H1 (cell line): Measurements from ENCODE around the gene TP53BP2. TPM values are rescaled to one million over a fixed set of nuclear protein-coding genes. Genes with fewer than 3 reads are reported as not detected.

Source experiments
- CTCF ChIA-PET: fragments of 300-600 bp; sonication (Branson Sonifier 250); formaldehyde crosslinking; loops from one replicate; lab custom pipeline; 2021; ENCODE audit not compliant: partially characterized antibody; lab: Charles Lee
- POLR2A ChIA-PET: fragments of 300-600 bp; sonication (Branson Sonifier 250); formaldehyde crosslinking; loops from one replicate; lab custom pipeline; 2021; ENCODE audit warnings: inconsistent platforms; ENCODE audit not compliant: partially characterized antibody; lab: Charles Lee
- DNase-seq, 2 experiments: peaks; one replicate each; pipeline versions ENCODE4 v3.0.0 to v3.0.0-alpha.2; 2010 to 2022; ENCODE audit warnings: low spot score in 2 of 2, low read depth in 1 of 2, mixed read lengths in 1 of 2
- FAIRE-seq: peaks from 2 replicates; lab custom pipeline; 2011; peaks lifted over from hg19 to GRCh38; lab: Jason Lieb, UNC
- H2AFZ ChIP-seq: 2 replicates; pipeline ENCODE4 v1.8.1; 2012; ENCODE audit warnings: low read length, inconsistent platforms
- H2AK5ac ChIP-seq: 2 replicates; pipeline ENCODE4 v1.6.1; 2013; ENCODE audit warnings: low read depth, low read length
- H2BK120ac ChIP-seq: replicated peaks from 2 replicates; pipeline ENCODE3; 2013; ENCODE audit warnings: low read depth, low read length, inconsistent platforms
- H2BK12ac ChIP-seq: 2 replicates; pipeline ENCODE4 v1.6.1; 2013; ENCODE audit warnings: low read depth, low read length
- H2BK15ac ChIP-seq: 2 replicates; pipeline ENCODE4 v1.6.1; 2013; ENCODE audit warnings: low read length
- H2BK20ac ChIP-seq: 2 replicates; pipeline ENCODE4 v1.6.1; 2013; ENCODE audit warnings: low read length
- H2BK5ac ChIP-seq: 2 replicates; pipeline ENCODE4 v1.6.1; 2013; ENCODE audit warnings: low read depth, low read length
- H3K14ac ChIP-seq: 2 replicates; pipeline ENCODE4 v1.6.1; 2013; ENCODE audit warnings: inconsistent platforms; ENCODE audit not compliant: insufficient read length
- H3K18ac ChIP-seq: 2 replicates; pipeline ENCODE4 v1.6.1; 2013; ENCODE audit warnings: low read length; ENCODE audit errors: extremely low read depth
- H3K23ac ChIP-seq: 2 replicates; pipeline ENCODE4 v1.6.1; 2013; ENCODE audit warnings: inconsistent platforms; ENCODE audit not compliant: insufficient read length
- H3K23me2 ChIP-seq: 2 replicates; pipeline ENCODE4 v1.6.1; 2013; ENCODE audit warnings: low read depth, low read length
- H3K27ac ChIP-seq: 2 replicates; pipeline ENCODE4 v1.6.1; 2011; ENCODE audit warnings: low read depth, low read length, inconsistent platforms
- H3K27me3 ChIP-seq, 4 experiments: replicated peaks in 1 of 4; 1 replicate in 1 of 4; 2 replicates in 3 of 4; pipeline versions ENCODE4 v1.6.1 to v1.8.1; 2011 to 2013; ENCODE audit warnings: low read length in 3 of 4, mild to moderate bottlenecking in 3 of 4, inconsistent platforms in 2 of 4, mixed read lengths in 2 of 4, moderate library complexity in 1 of 4; ENCODE audit not compliant: control insufficient read depth in 3 of 4, insufficient read depth in 3 of 4; ENCODE audit errors: extremely low read depth in 1 of 4
- H3K36me3 ChIP-seq, 4 experiments: 2 replicates each; pipeline versions ENCODE4 v1.6.1 to v1.8.1; 2011 to 2013; ENCODE audit warnings: mild to moderate bottlenecking in 4 of 4, low read length in 3 of 4, moderate library complexity in 2 of 4, control low read depth in 1 of 4, inconsistent platforms in 1 of 4; ENCODE audit not compliant: insufficient read depth in 4 of 4, control insufficient read depth in 2 of 4
- H3K4ac ChIP-seq: replicated peaks from 2 replicates; pipeline ENCODE3; 2013; ENCODE audit warnings: low read length, low read depth, mixed read lengths, inconsistent platforms; ENCODE audit not compliant: insufficient read length
- H3K4me1 ChIP-seq, 4 experiments: replicated peaks in 1 of 4; 1 replicate in 1 of 4; 2 replicates in 3 of 4; pipeline versions ENCODE4 v1.6.1 to v1.8.1; 2011 to 2013; ENCODE audit warnings: low read length in 3 of 4, inconsistent platforms in 2 of 4, mixed read lengths in 1 of 4; ENCODE audit not compliant: insufficient read depth in 4 of 4, control insufficient read depth in 3 of 4
- H3K4me2 ChIP-seq, 2 experiments: 2 replicates each; pipeline versions ENCODE4 v1.6.1 to v1.8.1; 2011 to 2013; ENCODE audit warnings: low read depth in 2 of 2, low read length in 2 of 2, control low read depth in 1 of 2, inconsistent platforms in 1 of 2, mild to moderate bottlenecking in 1 of 2; ENCODE audit not compliant: insufficient read depth in 1 of 2
- H3K4me3 ChIP-seq, 4 experiments: fragments of 200-600, 300-600 bp in 1 of 4; sonication (generic), shearing (Covaris generic), sonication (Bioruptor Twin) in 1 of 4; 2 replicates each; pipeline versions ENCODE4 v1.5.1 to v1.8.1; 2011 to 2016; ENCODE audit warnings: low read length in 4 of 4, low read depth in 3 of 4, control low read depth in 2 of 4, inconsistent platforms in 2 of 4, mild to moderate bottlenecking in 2 of 4, mixed read lengths in 1 of 4, moderate library complexity in 1 of 4; ENCODE audit not compliant: insufficient read depth in 2 of 4; ENCODE audit errors: extremely low read depth in 1 of 4
- H3K56ac ChIP-seq: replicated peaks from 2 replicates; pipeline ENCODE3; 2013; ENCODE audit warnings: low read depth, mild to moderate bottlenecking, mixed read lengths, low read length, inconsistent platforms; ENCODE audit not compliant: insufficient read length
- H3K79me1 ChIP-seq: 2 replicates; pipeline ENCODE4 v1.6.1; 2013; ENCODE audit warnings: low read depth, low read length, control low read depth
- H3K79me2 ChIP-seq, 2 experiments: 2 replicates each; pipeline versions ENCODE4 v1.6.1 to v1.8.1; 2012 to 2013; ENCODE audit warnings: low read length in 2 of 2, mild to moderate bottlenecking in 2 of 2, inconsistent platforms in 1 of 2; ENCODE audit not compliant: insufficient read depth in 2 of 2, control insufficient read depth in 1 of 2
- H3K9ac ChIP-seq, 4 experiments: replicated peaks in 1 of 4; 1 replicate in 1 of 4; 2 replicates in 3 of 4; pipeline versions ENCODE4 v1.6.1 to v1.8.1; 2011 to 2013; ENCODE audit warnings: low read depth in 3 of 4, low read length in 3 of 4, control low read depth in 2 of 4, mild to moderate bottlenecking in 2 of 4, moderate library complexity in 2 of 4, inconsistent platforms in 1 of 4; ENCODE audit errors: extremely low read depth in 1 of 4
- H3K9me3 ChIP-seq, 2 experiments: 2 replicates each; pipeline versions ENCODE4 v1.6.1 to v1.8.1; 2012 to 2013; ENCODE audit warnings: mild to moderate bottlenecking in 2 of 2, moderate library complexity in 2 of 2, control low read depth in 1 of 2, inconsistent platforms in 1 of 2, low read depth in 1 of 2, low read length in 1 of 2, mixed read lengths in 1 of 2; ENCODE audit not compliant: insufficient read depth in 2 of 2
- H4K20me1 ChIP-seq, 2 experiments: replicated peaks in 1 of 2; 2 replicates each; pipeline versions ENCODE3 to v1.8.1; 2011 to 2013; ENCODE audit warnings: inconsistent platforms in 2 of 2, low read length in 2 of 2, mild to moderate bottlenecking in 1 of 2; ENCODE audit not compliant: insufficient read depth in 2 of 2, control insufficient read depth in 1 of 2
- H4K5ac ChIP-seq: 2 replicates; pipeline ENCODE4 v1.6.1; 2013; ENCODE audit warnings: low read length, low read depth, mixed read lengths, inconsistent platforms; ENCODE audit not compliant: insufficient read length
- H4K8ac ChIP-seq: 2 replicates; pipeline ENCODE4 v1.8.0; 2013; ENCODE audit warnings: mild to moderate bottlenecking, moderate library complexity, low read length, inconsistent platforms; ENCODE audit not compliant: insufficient read depth; ENCODE audit errors: extremely low read depth
- H4K91ac ChIP-seq: replicated peaks from 2 replicates; pipeline ENCODE3; 2013; ENCODE audit warnings: low read length, mixed read lengths, inconsistent platforms; ENCODE audit not compliant: insufficient read length
- ASH2L ChIP-seq: fragments of 200-600, 300-600 bp; sonication (generic); IDR thresholded peaks from one replicate; pipeline ENCODE4 v1.7.1; 2017; ENCODE audit warnings: low read length
- BACH1 ChIP-seq: IDR thresholded peaks from 2 replicates; pipeline ENCODE4 v1.6.1; 2012; ENCODE audit warnings: low read length, improper control_type of control experiment
- BCL11A ChIP-seq, 2 experiments: IDR thresholded peaks; one replicate each; pipeline ENCODE4 v1.6.1; 2011; ENCODE audit warnings: low read depth in 2 of 2, low read length in 2 of 2, mild to moderate bottlenecking in 2 of 2
- CBX8 ChIP-seq: fragments of 300-800, 300-1000 bp; sonication (generic); IDR thresholded peaks from 2 replicates; pipeline ENCODE4 v1.7.1; 2016; ENCODE audit warnings: low read depth, low read length, borderline replicate concordance
- CHD1 ChIP-seq: IDR thresholded peaks from 2 replicates; pipeline ENCODE4 v1.6.1; 2012; ENCODE audit warnings: low read depth, low read length, improper control_type of control experiment
- GABPA ChIP-seq: IDR thresholded peaks from 2 replicates; pipeline ENCODE4 v1.6.1; 2011; ENCODE audit warnings: mild to moderate bottlenecking, low read length, moderate library complexity, borderline replicate concordance; ENCODE audit not compliant: insufficient read depth
- POLR2A ChIP-seq, 2 experiments: IDR thresholded peaks; 1 replicate in 1 of 2; 2 replicates in 1 of 2; pipeline ENCODE4 v1.6.1; 2011; ENCODE audit warnings: low read depth in 2 of 2, low read length in 2 of 2, mild to moderate bottlenecking in 2 of 2; ENCODE audit errors: control extremely low read depth in 1 of 2
- POU5F1 ChIP-seq: IDR thresholded peaks from 2 replicates; pipeline ENCODE4 v1.6.1; 2011; ENCODE audit warnings: low read depth, mild to moderate bottlenecking, low read length, moderate library complexity
- RXRA ChIP-seq: IDR thresholded peaks from 2 replicates; pipeline ENCODE4 v1.6.1; 2011; ENCODE audit warnings: low read depth, mild to moderate bottlenecking, low read length, moderate library complexity; ENCODE audit not compliant: insufficient read depth
- SIRT6 ChIP-seq: IDR thresholded peaks from one replicate; pipeline ENCODE4 v1.7.1; 2012; ENCODE audit warnings: low read length, inconsistent platforms
- SIX5 ChIP-seq: IDR thresholded peaks from 2 replicates; pipeline ENCODE4 v1.6.1; 2011; ENCODE audit warnings: mild to moderate bottlenecking, low read depth, low read length
- SRF ChIP-seq: IDR thresholded peaks from 2 replicates; pipeline ENCODE4 v1.6.1; 2011; ENCODE audit warnings: mild to moderate bottlenecking, low read depth, low read length, moderate library complexity
- TEAD4 ChIP-seq: IDR thresholded peaks from 2 replicates; pipeline ENCODE4 v1.6.1; 2012; ENCODE audit warnings: low read depth, low read length, inconsistent platforms, mixed read lengths
- WGBS, 2 experiments: shearing (Covaris generic) in 1 of 2; methylation state at CpG; one replicate each; pipeline versions ENCODE4 v1.1.6 to v1.1.7; 2013 to 2015; ENCODE audit warnings: low lambda C conversion rate in 2 of 2, mixed read lengths in 2 of 2, inconsistent platforms in 1 of 2, low coverage in 1 of 2, missing lambda C conversion rate in 1 of 2; ENCODE audit not compliant: insufficient replicate concordance in 2 of 2, insufficient coverage in 1 of 2, insufficient read length in 1 of 2; ENCODE audit errors: extremely low coverage in 1 of 2, missing lambda C conversion rate in 1 of 2; 5-methylcytosine and 5-hydroxymethylcytosine counted together
- polyA plus RNA-seq, 7 experiments: library from polyadenylated mRNA; depleted of rRNA in 3 of 7; stranded (reverse) in 5 of 7; unstranded in 2 of 7; fragments of >200 nt in 5 of 7; fragments of 200-250 nt in 2 of 7; gene quantifications; 1 replicate in 5 of 7; 2 replicates in 1 of 7; 4 replicates in 1 of 7; pipeline versions ENCODE4 v1.2.1 to v1.2.3, GENCODE V29; 2011 to 2013; ENCODE audit warnings: missing spikeins in 2 of 7, mixed read lengths in 2 of 7
- total RNA-seq: library from RNA; stranded (reverse); fragmentation: NEBNext Ultra II Directional; extraction: Animal tissue kit (Norgen Biotek cat#: 25700); gene quantifications from 2 replicates; pipeline ENCODE4 v1.2.1, GENCODE V29; 2021

TP53BP2 gene
- total and polyA plus RNA-seq, 2 of the 8 experiments (the other 6 are each of a cell fraction or from before 2014, with no cell fraction given), result 18.0 to 38.7 TPM

GRCh38 chr1:223785808-223786207, 59.9 kb downstream of the TP53BP2 start:
- Histone ChIP-seq H4K5ac (no peak overlapping the region), H3K4me2 (no peak overlapping the region), H3K27ac (no peak overlapping the region), H4K91ac (no peak overlapping the region), H2AK5ac (no peak overlapping the region), H3K36me3 (peaks cover 11 to 45% (median 19%) of the 10 kb centered on the region in 4 experiments; a peak in 7 of 8 replicates), H3K4ac (no peak overlapping the region), H3K9ac (no peak overlapping the region), H3K27me3 (no peaks in the 10 kb centered on the region), H3K4me3 (no peak overlapping the region), H3K4me1 (no peaks in the 10 kb centered on the region), H2BK120ac (no peak overlapping the region), H3K14ac (no peak overlapping the region), H2BK20ac (no peak overlapping the region), H3K79me1 (no peaks in the 10 kb centered on the region), H3K56ac (no peak overlapping the region), H3K79me2 (no peaks in the 10 kb centered on the region), H4K20me1 (no peaks in the 10 kb centered on the region), H2BK5ac (no peak overlapping the region), H4K8ac (no peak overlapping the region), H2AFZ (no peak overlapping the region), H2BK12ac (no peak overlapping the region), H3K9me3 (no peaks in the 10 kb centered on the region), H3K23ac (no peak overlapping the region), H3K23me2 (no peaks in the 10 kb centered on the region), H2BK15ac (no peak overlapping the region), H3K18ac (no peak overlapping the region)
- TF ChIP-seq ASH2L (no peak), BCL11A (IDR thresholded peaks at IDR 0.05; ENCODE audit: low read depth in 2 of 2, low read length in 2 of 2) (no peak), CHD1 (no peak), CBX8 (no peak), SRF (no peak), BACH1 (no peak), RXRA (no peak), GABPA (no peak), TEAD4 (no peak), SIX5 (no peak), POLR2A (IDR thresholded peaks at IDR 0.05; ENCODE audit: control extremely low read depth in 1 of 2, low read depth in 2 of 2, low read length in 2 of 2) (no peak), SIRT6 (no peak), POU5F1 (no peak)
- ChIA-PET POLR2A (no interaction called here), CTCF (interaction anchor here (1.1 to 2.1 kb wide), 2 partner anchors 10 to 126 kb away, joined by 4 to 7 read pairs; no protein-coding TSS in a partner anchor)
- DNase-seq (no peak), FAIRE-seq (no peak)
- 81% methylated on average over 5 of the region's 5 CpGs; no CpG with 5 or more reads in 1 of the 2 experiments for WGBS, 2 experiments
